Endothelial cell of umbilical vein (primary cell): Measurements from ENCODE around the gene KCNMB2. TPM values are rescaled to one million over a fixed set of nuclear protein-coding genes. Genes with fewer than 3 reads are reported as not detected.

Experiments used
- BruUV-seq: library from RNA; stranded (reverse); fragments of 400-500 nt; replicated peaks from 2 replicates; lab custom pipeline; 2021; lab: Mats Ljungman, UMichigan
- CTCF ChIA-PET: fragments of 300-600, 350-600 bp; sonication (Branson Sonifier 250); formaldehyde crosslinking; loops from one replicate; lab custom pipeline; 2021; ENCODE audit warnings: antibody characterized with exemption, inconsistent platforms; lab: Charles Lee
- POLR2A ChIA-PET: fragments of 300-600, 350-600 bp; sonication (Branson Sonifier 250); formaldehyde crosslinking; loops from one replicate; lab custom pipeline; 2021; ENCODE audit warnings: antibody characterized with exemption, inconsistent platforms; lab: Charles Lee
- DNase-seq: peaks from one replicate; pipeline ENCODE4 v3.0.0-alpha.2; 2011; ENCODE audit warnings: low read depth, low spot score
- FAIRE-seq: peaks from 2 replicates; lab custom pipeline; 2011; peaks lifted over from hg19 to GRCh38; lab: Jason Lieb, UNC
- H2AFZ ChIP-seq: 2 replicates; pipeline ENCODE4 v1.6.0; 2012; ENCODE audit warnings: low read depth, low read length, control low read depth, inconsistent platforms
- H3K27ac ChIP-seq: 2 replicates; pipeline ENCODE4 v1.5.1; 2011; ENCODE audit warnings: low read depth, mild to moderate bottlenecking, control low read depth, low read length, moderate library complexity; ENCODE audit not compliant: insufficient read depth
- H3K27me3 ChIP-seq, 2 experiments: 2 replicates each; pipeline versions ENCODE4 v1.6.0 to v1.6.1; 2011; ENCODE audit warnings: low read length in 2 of 2, mixed read lengths in 1 of 2; ENCODE audit not compliant: control insufficient read depth in 2 of 2, insufficient read depth in 2 of 2
- H3K36me3 ChIP-seq, 2 experiments: 2 replicates in 1 of 2; 3 replicates in 1 of 2; pipeline ENCODE4 v1.5.1; 2011; ENCODE audit warnings: low read length in 2 of 2, mild to moderate bottlenecking in 1 of 2, moderate library complexity in 1 of 2; ENCODE audit not compliant: control insufficient read depth in 2 of 2, insufficient read depth in 2 of 2; ENCODE audit errors: extremely low read depth in 1 of 2
- H3K4me1 ChIP-seq: 3 replicates; pipeline ENCODE4 v1.5.1; 2011; ENCODE audit warnings: mild to moderate bottlenecking, low read length; ENCODE audit not compliant: control insufficient read depth, insufficient read depth; ENCODE audit errors: extremely low read depth
- H3K4me2 ChIP-seq: 2 replicates; pipeline ENCODE4 v1.6.1; 2011; ENCODE audit warnings: low read length, control low read depth, mixed read lengths; ENCODE audit not compliant: insufficient read depth
- H3K4me3 ChIP-seq, 3 experiments: fragments of 200-600 bp in 1 of 3; sonication (generic), shearing (Covaris generic) in 1 of 3; replicated peaks in 1 of 3; 2 replicates each; pipeline ENCODE4 v1.5.1; 2011 to 2016; ENCODE audit warnings: control low read depth in 3 of 3, low read length in 3 of 3, mild to moderate bottlenecking in 2 of 3, inconsistent platforms in 1 of 3, low read depth in 1 of 3, moderate library complexity in 1 of 3; ENCODE audit not compliant: insufficient read depth in 1 of 3
- H3K79me2 ChIP-seq: 2 replicates; pipeline ENCODE4 v1.6.0; 2012; ENCODE audit warnings: low read length, inconsistent platforms; ENCODE audit not compliant: control insufficient read depth, insufficient read depth
- H3K9ac ChIP-seq: replicated peaks from 2 replicates; pipeline ENCODE3; 2011; ENCODE audit warnings: low read length, control low read depth; ENCODE audit not compliant: insufficient read depth; ENCODE audit errors: extremely low read depth
- H3K9me1 ChIP-seq: replicated peaks from 3 replicates; pipeline ENCODE4 v1.6.0; 2011; ENCODE audit warnings: mild to moderate bottlenecking, low read length; ENCODE audit not compliant: control insufficient read depth, insufficient read depth; ENCODE audit errors: extremely low read depth
- H3K9me3 ChIP-seq: replicated peaks from 2 replicates; pipeline ENCODE4 v1.5.1; 2012; ENCODE audit warnings: low read length, inconsistent platforms; ENCODE audit not compliant: control insufficient read depth, insufficient read depth
- H4K20me1 ChIP-seq: replicated peaks from 2 replicates; pipeline ENCODE3; 2011; ENCODE audit warnings: mild to moderate bottlenecking, low read length; ENCODE audit not compliant: control insufficient read depth, insufficient read depth; ENCODE audit errors: extremely low read depth
- EZH2 ChIP-seq: IDR thresholded peaks from 2 replicates; pipeline ENCODE4 v1.6.1; 2012; ENCODE audit warnings: borderline replicate concordance, low read depth, mild to moderate bottlenecking, moderate library complexity, low read length, inconsistent platforms; ENCODE audit not compliant: severe bottlenecking
- FOS ChIP-seq: IDR thresholded peaks from 2 replicates; pipeline ENCODE4 v1.6.1; 2011; ENCODE audit warnings: mild to moderate bottlenecking, low read length, moderate library complexity, borderline replicate concordance; ENCODE audit not compliant: insufficient read depth
- GATA2 ChIP-seq: IDR thresholded peaks from 2 replicates; pipeline ENCODE4 v1.7.0; 2011; ENCODE audit warnings: low read depth, mild to moderate bottlenecking, moderate library complexity, mixed read lengths, low read length; ENCODE audit not compliant: insufficient read length, insufficient read depth
- JUN ChIP-seq: IDR thresholded peaks from 2 replicates; pipeline ENCODE4 v1.6.1; 2011; ENCODE audit warnings: borderline replicate concordance, low read depth; ENCODE audit not compliant: insufficient read length, insufficient read depth
- MYC ChIP-seq: IDR thresholded peaks from one replicate; pipeline ENCODE4 v1.6.1; 2011; ENCODE audit warnings: mild to moderate bottlenecking, low read depth, low read length
- POLR2A ChIP-seq: IDR thresholded peaks from 2 replicates; pipeline ENCODE4 v1.6.1; 2012; ENCODE audit warnings: low read depth, mild to moderate bottlenecking, control low read depth, low read length
- POLR2AphosphoS5 ChIP-seq: IDR thresholded peaks from 2 replicates; pipeline ENCODE4 v1.6.1; 2012; ENCODE audit warnings: low read depth, mild to moderate bottlenecking, control low read depth, low read length, moderate library complexity; ENCODE audit not compliant: insufficient read depth
- dilution Hi-C: fragments of 300-500 bp; cut with MboI; formaldehyde crosslinking; loops from one replicate; pipeline ENCODE4 v1.15.0; 2019; ENCODE audit warnings: low sequenced_read_pairs; ENCODE audit not compliant: extremely low pct_ligation_motif_present
- intact Hi-C: fragments of 100-400 bp; cut with micrococcal nuclease; formaldehyde crosslinking; loops from one replicate; pipeline ENCODE4 v1.10.0; 2022
- polyA plus RNA-seq, 4 experiments: library from polyadenylated mRNA; depleted of rRNA in 3 of 4; stranded (reverse) in 3 of 4; unstranded in 1 of 4; fragments of >200 nt; gene quantifications; 2 replicates each; pipeline versions ENCODE4 v1.2.1 to v1.2.3, GENCODE V29; 2011 to 2012; ENCODE audit warnings: missing spikeins in 1 of 4
- total RNA-seq: library from RNA; stranded (reverse); gene quantifications from 2 replicates; pipeline ENCODE4 v1.2.3, GENCODE V29; 2021
- TF ChIP-seq, protein P1 (sequence below), 2 donors: IDR thresholded peaks; 1 replicate in 1 of 2; 2 replicates in 1 of 2; pipeline ENCODE4 v1.5.1; 2011; ENCODE audit warnings: low read length in 2 of 2, mild to moderate bottlenecking in 2 of 2, moderate library complexity in 2 of 2, control low read depth in 1 of 2, inconsistent platforms in 1 of 2, low read depth in 1 of 2; ENCODE audit not compliant: insufficient read depth in 1 of 2; ENCODE audit errors: extremely low read depth in 1 of 2
- TF ChIP-seq, protein P2 (sequence below): IDR thresholded peaks from 2 replicates; pipeline ENCODE4 v1.6.1; 2011; ENCODE audit not compliant: insufficient read depth, insufficient read length

The KCNMB2 gene
- total and polyA plus RNA-seq, 2 donors (not counting 3 experiments of a cell fraction or from before 2014, with no cell fraction given): not detected

DNA sequence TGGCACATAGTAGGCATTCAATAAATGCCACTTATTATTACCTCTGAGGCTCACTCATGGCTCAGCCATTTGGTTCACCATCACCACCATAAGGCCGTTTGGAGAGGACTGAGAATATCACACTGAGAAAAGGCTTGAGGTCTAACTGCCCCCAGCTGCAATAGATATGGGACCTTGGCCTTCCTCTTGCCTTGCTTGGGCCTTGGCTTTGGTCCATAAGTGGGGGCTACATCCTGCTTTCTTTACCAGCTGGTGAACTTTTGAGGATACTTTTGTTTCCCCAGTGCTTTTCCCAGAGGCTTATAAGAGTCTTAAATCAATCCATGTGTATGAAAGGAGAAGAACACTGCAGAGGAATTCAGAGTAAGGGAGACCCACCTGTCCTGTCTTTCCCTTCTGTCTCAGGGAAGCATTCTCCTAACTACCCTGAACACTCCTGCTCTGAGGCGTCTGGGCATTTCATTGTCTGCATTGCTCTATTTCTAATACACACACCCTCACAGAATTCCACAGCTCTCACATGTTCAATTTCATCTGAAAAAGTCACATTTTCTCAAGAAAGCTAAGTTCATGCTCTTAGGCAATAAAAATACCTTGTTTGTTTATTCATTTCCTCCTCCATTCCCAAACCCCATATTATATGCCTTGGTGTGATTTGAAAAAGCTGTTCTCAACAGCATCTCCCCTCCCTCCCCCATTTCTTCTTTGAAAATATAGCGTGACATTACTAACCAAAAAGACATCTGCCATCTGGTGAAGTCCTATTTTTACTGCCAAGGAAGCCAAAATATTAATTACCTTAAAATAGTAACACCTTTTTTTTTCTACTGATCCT is 22.5 kb upstream of the KCNMB2 start:
- Histone ChIP-seq H3K27ac (no peak overlapping the region), H3K4me2 (peak overlapping the region; percentile 46), H3K4me3 (no peak overlapping the region), H3K27me3 (no peaks in the 10 kb centered on the region), H3K9me3 (no peaks in the 10 kb centered on the region), H3K36me3 (no peaks in the 10 kb centered on the region), H3K9ac (no peak overlapping the region), H2AFZ (peak overlapping the region; percentile 48), H3K9me1 (no peaks in the 10 kb centered on the region), H3K79me2 (no peaks in the 10 kb centered on the region), H4K20me1 (no peaks in the 10 kb centered on the region), H3K4me1 (peaks cover 18% of the 10 kb centered on the region)
- ChIA-PET POLR2A (no interaction called here), CTCF (no interaction called here)
- no TSS peak for BruUV-seq
- DNase-seq (peak; percentile 62), FAIRE-seq (peak; percentile 15)
- dilution Hi-C loops: no loop called here
- TF ChIP-seq, protein P1, sequence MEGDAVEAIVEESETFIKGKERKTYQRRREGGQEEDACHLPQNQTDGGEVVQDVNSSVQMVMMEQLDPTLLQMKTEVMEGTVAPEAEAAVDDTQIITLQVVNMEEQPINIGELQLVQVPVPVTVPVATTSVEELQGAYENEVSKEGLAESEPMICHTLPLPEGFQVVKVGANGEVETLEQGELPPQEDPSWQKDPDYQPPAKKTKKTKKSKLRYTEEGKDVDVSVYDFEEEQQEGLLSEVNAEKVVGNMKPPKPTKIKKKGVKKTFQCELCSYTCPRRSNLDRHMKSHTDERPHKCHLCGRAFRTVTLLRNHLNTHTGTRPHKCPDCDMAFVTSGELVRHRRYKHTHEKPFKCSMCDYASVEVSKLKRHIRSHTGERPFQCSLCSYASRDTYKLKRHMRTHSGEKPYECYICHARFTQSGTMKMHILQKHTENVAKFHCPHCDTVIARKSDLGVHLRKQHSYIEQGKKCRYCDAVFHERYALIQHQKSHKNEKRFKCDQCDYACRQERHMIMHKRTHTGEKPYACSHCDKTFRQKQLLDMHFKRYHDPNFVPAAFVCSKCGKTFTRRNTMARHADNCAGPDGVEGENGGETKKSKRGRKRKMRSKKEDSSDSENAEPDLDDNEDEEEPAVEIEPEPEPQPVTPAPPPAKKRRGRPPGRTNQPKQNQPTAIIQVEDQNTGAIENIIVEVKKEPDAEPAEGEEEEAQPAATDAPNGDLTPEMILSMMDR (IDR thresholded peaks at IDR 0.05; ENCODE audit: extremely low read depth in 1 of 2, insufficient read depth in 1 of 2, low read depth in 1 of 2, low read length in 2 of 2): no peak
- TF ChIP-seq POLR2A (no peak), MYC (no peak), EZH2 (no peak), FOS (no peak), JUN (no peak), POLR2AphosphoS5 (no peak), GATA2 (no peak)
- TF ChIP-seq, protein P2, sequence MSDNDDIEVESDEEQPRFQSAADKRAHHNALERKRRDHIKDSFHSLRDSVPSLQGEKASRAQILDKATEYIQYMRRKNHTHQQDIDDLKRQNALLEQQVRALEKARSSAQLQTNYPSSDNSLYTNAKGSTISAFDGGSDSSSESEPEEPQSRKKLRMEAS: no peak
- intact Hi-C loops: loop anchor here (2.0 kb wide), 1 partner anchor 19 kb away; no protein-coding TSS in a partner anchor
